ENCODE data around the gene HOGA1.

Gene HOGA1

GRCh38 chr10:97577701-97578100 lies 6.5 kb upstream of the HOGA1 start:
- H3K4me3 ChIP-seq (replicated peaks; ENCODE audit: low read depth, low read length) = no peak overlapping the region
- no peak for DNase-seq (ENCODE audit: extremely low read depth, low read depth)
- TF ChIP-seq, protein P1, sequence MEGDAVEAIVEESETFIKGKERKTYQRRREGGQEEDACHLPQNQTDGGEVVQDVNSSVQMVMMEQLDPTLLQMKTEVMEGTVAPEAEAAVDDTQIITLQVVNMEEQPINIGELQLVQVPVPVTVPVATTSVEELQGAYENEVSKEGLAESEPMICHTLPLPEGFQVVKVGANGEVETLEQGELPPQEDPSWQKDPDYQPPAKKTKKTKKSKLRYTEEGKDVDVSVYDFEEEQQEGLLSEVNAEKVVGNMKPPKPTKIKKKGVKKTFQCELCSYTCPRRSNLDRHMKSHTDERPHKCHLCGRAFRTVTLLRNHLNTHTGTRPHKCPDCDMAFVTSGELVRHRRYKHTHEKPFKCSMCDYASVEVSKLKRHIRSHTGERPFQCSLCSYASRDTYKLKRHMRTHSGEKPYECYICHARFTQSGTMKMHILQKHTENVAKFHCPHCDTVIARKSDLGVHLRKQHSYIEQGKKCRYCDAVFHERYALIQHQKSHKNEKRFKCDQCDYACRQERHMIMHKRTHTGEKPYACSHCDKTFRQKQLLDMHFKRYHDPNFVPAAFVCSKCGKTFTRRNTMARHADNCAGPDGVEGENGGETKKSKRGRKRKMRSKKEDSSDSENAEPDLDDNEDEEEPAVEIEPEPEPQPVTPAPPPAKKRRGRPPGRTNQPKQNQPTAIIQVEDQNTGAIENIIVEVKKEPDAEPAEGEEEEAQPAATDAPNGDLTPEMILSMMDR (IDR thresholded peaks at IDR 0.05; ENCODE audit: low read depth, low read length, missing control alignments) = no peak

GRCh38 chr10:97578171-97578844 lies 5.9 kb upstream of the HOGA1 start:
- TF ChIP-seq, protein P1 (IDR thresholded peaks at IDR 0.05; ENCODE audit: low read depth, low read length, missing control alignments) = no peak
- no peak overlapping the region for H3K4me3 ChIP-seq (replicated peaks; ENCODE audit: low read depth, low read length)
- no peak for DNase-seq (ENCODE audit: extremely low read depth, low read depth)

- no peak for DNase-seq (ENCODE audit: extremely low read depth, low read depth)
- TF ChIP-seq, protein P1 (IDR thresholded peaks at IDR 0.05; ENCODE audit: low read depth, low read length, missing control alignments) = no peak
- no peak overlapping the region for H3K4me3 ChIP-seq (replicated peaks; ENCODE audit: low read depth, low read length)
These were observed 3.5 kb upstream of the HOGA1 start for GRCh38 chr10:97580421-97581367.

- no peak overlapping the region for H3K4me3 ChIP-seq (replicated peaks; ENCODE audit: low read depth, low read length)
- DNase-seq (ENCODE audit: extremely low read depth, low read depth) = no peak
- TF ChIP-seq, protein P1 (IDR thresholded peaks at IDR 0.05; ENCODE audit: low read depth, low read length, missing control alignments) = no peak
These were observed 2.0 kb upstream of the HOGA1 start for GRCh38 chr10:97582169-97582568.

DNA sequence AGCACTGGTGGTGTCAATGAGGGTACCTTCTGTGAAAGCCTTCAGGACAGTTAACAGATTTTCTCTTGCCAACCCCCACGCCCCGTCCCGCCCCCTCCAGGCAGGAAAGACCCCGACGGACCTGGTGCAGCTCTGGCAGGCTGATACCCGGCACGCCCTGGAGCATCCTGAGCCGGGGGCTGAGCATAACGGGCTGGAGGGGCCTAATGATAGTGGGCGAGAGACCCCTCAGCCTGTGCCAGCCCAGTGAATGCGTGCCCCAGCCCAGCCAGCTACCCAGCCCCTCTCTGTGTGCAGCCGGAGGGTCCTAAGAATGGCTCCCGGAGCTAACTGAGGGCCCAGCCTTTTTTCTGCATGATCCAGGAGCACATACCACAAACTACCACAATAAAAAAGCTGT lies 713 bp upstream of the HOGA1 start:
- TF ChIP-seq, protein P1 (IDR thresholded peaks at IDR 0.05; ENCODE audit: low read depth, low read length, missing control alignments) = no peak
- no peak overlapping the region for H3K4me3 ChIP-seq (replicated peaks; ENCODE audit: low read depth, low read length)
- DNase-seq (ENCODE audit: extremely low read depth, low read depth) = no peak

- no peak overlapping the region for H3K4me3 ChIP-seq (replicated peaks; ENCODE audit: low read depth, low read length)
- TF ChIP-seq, protein P1 (IDR thresholded peaks at IDR 0.05; ENCODE audit: low read depth, low read length, missing control alignments) = no peak
- DNase-seq (ENCODE audit: extremely low read depth, low read depth) = no peak
These were observed 729 bp downstream of the HOGA1 start for GRCh38 chr10:97584798-97585438.
